Astrocyte (in vitro differentiated cells and primary cell): Measurements from ENCODE around the gene EMC1. TPM values are rescaled to one million over a fixed set of nuclear protein-coding genes. Genes with fewer than 3 reads are reported as not detected.
"Not testable (repeated sequence)": the region's sequence is repeated elsewhere in the genome, so short reads cannot be mapped to it uniquely, and the experiment has no call there.

Source experiments
- DNase-seq: peaks from one replicate; pipeline ENCODE4 v3.0.0-alpha.2; 2010; ENCODE audit warnings: low read depth
- FAIRE-seq: peaks from 2 replicates; lab custom pipeline; 2011; peaks lifted over from hg19 to GRCh38; lab: Jason Lieb, UNC
- H2AFZ ChIP-seq: 2 replicates; pipeline ENCODE4 v1.6.0; 2012; ENCODE audit warnings: low read depth, low read length, inconsistent platforms
- H3K27ac ChIP-seq: 2 replicates; pipeline ENCODE4 v1.5.1; 2011; ENCODE audit warnings: low read depth, low read length, inconsistent platforms
- H3K27me3 ChIP-seq: 2 replicates; pipeline ENCODE4 v1.6.0; 2011; ENCODE audit warnings: low read length, inconsistent platforms; ENCODE audit not compliant: insufficient read depth
- H3K36me3 ChIP-seq: 2 replicates; pipeline ENCODE4 v1.5.1; 2011; ENCODE audit warnings: low read length, inconsistent platforms; ENCODE audit not compliant: insufficient read depth
- H3K4me1 ChIP-seq: 2 replicates; pipeline ENCODE4 v1.5.1; 2011; ENCODE audit warnings: low read length, inconsistent platforms; ENCODE audit not compliant: insufficient read depth
- H3K4me2 ChIP-seq: 2 replicates; pipeline ENCODE4 v1.6.0; 2012; ENCODE audit warnings: low read length, inconsistent platforms
- H3K4me3 ChIP-seq: 2 replicates; pipeline ENCODE4 v1.5.1; 2011; ENCODE audit warnings: low read depth, mild to moderate bottlenecking, low read length, inconsistent platforms; ENCODE audit not compliant: insufficient read depth
- H3K79me2 ChIP-seq: 2 replicates; pipeline ENCODE4 v1.6.0; 2012; ENCODE audit warnings: mild to moderate bottlenecking, low read length, inconsistent platforms; ENCODE audit not compliant: insufficient read depth
- H3K9ac ChIP-seq: 2 replicates; pipeline ENCODE4 v1.6.0; 2012; ENCODE audit warnings: mild to moderate bottlenecking, low read length, inconsistent platforms
- H3K9me3 ChIP-seq: 2 replicates; pipeline ENCODE4 v1.5.1; 2012; ENCODE audit warnings: low read depth, mild to moderate bottlenecking, low read length, inconsistent platforms; ENCODE audit not compliant: insufficient read depth
- H4K20me1 ChIP-seq: 2 replicates; pipeline ENCODE4 v1.6.0; 2012; ENCODE audit warnings: low read length, inconsistent platforms; ENCODE audit not compliant: insufficient read depth
- H3K27ac Mint-ChIP-seq: one replicate; pipeline ENCODE4 v1.8.0; 2021; ENCODE audit warnings: mild to moderate bottlenecking, mixed read lengths; ENCODE audit not compliant: unreplicated experiment
- H3K27me3 Mint-ChIP-seq: one replicate; pipeline ENCODE4 v1.8.0; 2021; ENCODE audit warnings: low read depth, mixed read lengths; ENCODE audit not compliant: unreplicated experiment
- H3K36me3 Mint-ChIP-seq: one replicate; pipeline ENCODE4 v1.8.0; 2021; ENCODE audit warnings: low read depth, mixed read lengths; ENCODE audit not compliant: unreplicated experiment
- H3K4me1 Mint-ChIP-seq: one replicate; pipeline ENCODE4 v1.8.0; 2021; ENCODE audit warnings: low read depth, mixed read lengths; ENCODE audit not compliant: unreplicated experiment
- H3K4me3 Mint-ChIP-seq: one replicate; pipeline ENCODE4 v1.8.0; 2021; ENCODE audit warnings: mild to moderate bottlenecking, moderate library complexity, mixed read lengths; ENCODE audit not compliant: unreplicated experiment
- H3K9me3 Mint-ChIP-seq: one replicate; pipeline ENCODE4 v1.8.0; 2021; ENCODE audit warnings: mild to moderate bottlenecking, mixed read lengths; ENCODE audit not compliant: unreplicated experiment
- CTCF ChIP-seq: IDR thresholded peaks from 2 replicates; pipeline ENCODE4 v1.5.1; 2011; ENCODE audit warnings: low read depth, mild to moderate bottlenecking, inconsistent platforms, low read length, moderate library complexity; ENCODE audit not compliant: insufficient read depth
- EZH2 ChIP-seq: IDR thresholded peaks from 2 replicates; pipeline ENCODE4 v1.6.1; 2012; ENCODE audit warnings: mild to moderate bottlenecking, low read length, inconsistent platforms; ENCODE audit not compliant: insufficient read depth
- total RNA-seq: library from RNA; stranded (reverse); gene quantifications from 2 replicates; pipeline ENCODE4 v1.2.1, GENCODE V29; 2021

EMC1 gene
- total RNA-seq, 1 donor from 2014 or later = 89.3 TPM

GRCh38 chr1:19273106-19273843 lies 22.0 kb upstream of the EMC1 start:
- no peaks in the 10 kb centered on the region for H3K36me3 ChIP-seq
- H3K4me1 ChIP-seq = no peaks in the 10 kb centered on the region
- Mint-ChIP-seq H3K9me3 (peaks cover 7% of the 10 kb centered on the region), H3K27me3 (peaks cover 17% of the 10 kb centered on the region), H3K27ac (no peak overlapping the region), H3K4me1 (no peaks in the 10 kb centered on the region), H3K4me3 (no peak overlapping the region), H3K36me3 (peaks cover 9% of the 10 kb centered on the region)
- H3K27me3 ChIP-seq = no peaks in the 10 kb centered on the region
- peak overlapping the region; percentile 77 for H3K4me2 ChIP-seq
- no peak overlapping the region for H2AFZ ChIP-seq
- no peaks in the 10 kb centered on the region for H3K79me2 ChIP-seq
- no peak overlapping the region for H3K9ac ChIP-seq
- no peak for DNase-seq
- peaks cover 3% of the 10 kb centered on the region for H3K9me3 ChIP-seq
- TF ChIP-seq EZH2 (no peak), CTCF (no peak)
- H4K20me1 ChIP-seq = no peaks in the 10 kb centered on the region
- H3K27ac ChIP-seq = no peak overlapping the region
- no peak overlapping the region for H3K4me3 ChIP-seq
- no peak for FAIRE-seq

- H3K9ac ChIP-seq = no peak overlapping the region
- DNase-seq (no peak), FAIRE-seq (no peak)
- H3K27ac ChIP-seq = no peak overlapping the region
- peaks cover 3% of the 10 kb centered on the region for H3K9me3 ChIP-seq
- TF ChIP-seq EZH2 (no peak), CTCF (no peak)
- no peak overlapping the region for H3K4me2 ChIP-seq
- H2AFZ ChIP-seq = no peak overlapping the region
- H3K36me3 Mint-ChIP-seq = peaks cover 9% of the 10 kb centered on the region
- no peaks in the 10 kb centered on the region for H3K36me3 ChIP-seq
- H3K27me3 ChIP-seq = no peaks in the 10 kb centered on the region
- H3K27ac Mint-ChIP-seq = no peak overlapping the region
- H3K9me3 Mint-ChIP-seq = peaks cover 7% of the 10 kb centered on the region
- no peaks in the 10 kb centered on the region for H3K4me1 Mint-ChIP-seq
- peaks cover 17% of the 10 kb centered on the region for H3K27me3 Mint-ChIP-seq
- H3K4me1 ChIP-seq = no peaks in the 10 kb centered on the region
- no peaks in the 10 kb centered on the region for H3K79me2 ChIP-seq
- no peaks in the 10 kb centered on the region for H4K20me1 ChIP-seq
- H3K4me3 Mint-ChIP-seq = no peak overlapping the region
- no peak overlapping the region for H3K4me3 ChIP-seq
These were observed 20.7 kb upstream of the EMC1 start for GRCh38 chr1:19272064-19272463.

- H3K27ac ChIP-seq, H3K4me1 Mint-ChIP-seq, H4K20me1 ChIP-seq, H3K4me2 ChIP-seq, H3K36me3 ChIP-seq, H3K9ac ChIP-seq, H3K27me3 ChIP-seq, H3K27ac Mint-ChIP-seq, H2AFZ ChIP-seq, FAIRE-seq, H3K9me3 ChIP-seq, H3K4me3 ChIP-seq, H3K4me1 ChIP-seq, H3K4me3 Mint-ChIP-seq, DNase-seq, H3K79me2 ChIP-seq: not testable (repeated sequence)
- peaks cover 12% of the 10 kb centered on the region for H3K36me3 Mint-ChIP-seq
- H3K9me3 Mint-ChIP-seq = peaks cover 11% of the 10 kb centered on the region
- H3K27me3 Mint-ChIP-seq = peaks cover 18% of the 10 kb centered on the region
These were observed 19.0 kb upstream of the EMC1 start for GRCh38 chr1:19270343-19270730.

GRCh38 chr1:19269427-19270342 lies 18.4 kb upstream of the EMC1 start:
- not testable (repeated sequence) for DNase-seq, FAIRE-seq

More at GRCh38 chr1:19269427-19270342, 18.4 kb upstream of the EMC1 start:
- not testable (repeated sequence) for H3K4me1 ChIP-seq, H3K36me3 ChIP-seq, H2AFZ ChIP-seq, H3K27me3 ChIP-seq, H3K4me2 ChIP-seq, H3K4me1 Mint-ChIP-seq, H3K79me2 ChIP-seq, H3K27ac Mint-ChIP-seq, H4K20me1 ChIP-seq, H3K9ac ChIP-seq, H3K4me3 ChIP-seq, H3K9me3 ChIP-seq, H3K4me3 Mint-ChIP-seq, H3K27ac ChIP-seq
- H3K27me3 Mint-ChIP-seq = peaks cover 18% of the 10 kb centered on the region
- H3K36me3 Mint-ChIP-seq = peaks cover 12% of the 10 kb centered on the region
- peaks cover 11% of the 10 kb centered on the region for H3K9me3 Mint-ChIP-seq
